ENCODE measurements around the gene VWA1.
"Not testable (repeated sequence)": the region's sequence is repeated elsewhere in the genome, so short reads cannot be mapped to it uniquely, and the experiment has no call there.

Gene VWA1

GRCh38 chr1:1402072-1402900, 33.2 kb upstream of the VWA1 start:
- POLR2A ChIA-PET = no interaction called here
- DNase-seq (ENCODE audit: low read depth, low spot score) = no peak

DNA sequence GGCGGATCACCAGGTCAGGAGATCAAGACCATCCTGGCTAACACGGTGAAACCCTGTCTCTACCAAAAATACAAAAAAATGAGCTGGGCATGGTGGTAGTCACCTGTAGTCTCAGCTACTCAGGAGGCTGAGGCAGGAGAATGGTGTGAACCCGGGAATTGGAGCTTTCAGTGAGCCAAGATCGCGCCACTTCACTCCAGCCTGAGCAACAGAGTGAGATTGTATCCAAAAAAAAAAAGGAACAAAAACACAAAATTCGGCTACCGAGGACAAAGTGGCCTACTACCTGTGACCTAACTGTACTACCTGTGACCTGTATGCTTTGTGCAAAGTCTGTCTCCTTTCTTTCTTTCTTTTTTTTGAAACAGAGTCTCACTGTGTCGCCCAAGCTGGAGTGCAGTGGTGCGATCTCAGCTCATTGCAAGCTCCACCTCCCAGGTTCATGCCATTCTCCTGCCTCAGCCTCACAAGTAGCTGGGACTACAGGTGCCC, 32.5 kb upstream of the VWA1 start:
- DNase-seq (ENCODE audit: low read depth, low spot score); H3K4me3 ChIP-seq (ENCODE audit: low read depth, low read length); POLR2A ChIA-PET: not testable (repeated sequence)
- CTCF ChIA-PET = interaction anchor here (0.9 to 5.9 kb wide), 5 partner anchors 12 to 57 kb away, joined by 3 to 66 read pairs (median 9); no protein-coding TSS in a partner anchor

More at GRCh38 chr1:1402072-1402900, 33.2 kb upstream of the VWA1 start:
- H3K4me3 ChIP-seq (ENCODE audit: low read depth, low read length) = no peak overlapping the region; the same call in 1 of the 2 replicates
- CTCF ChIA-PET = interaction anchor here (0.9 to 5.9 kb wide), 6 partner anchors 13 to 56 kb away, joined by 3 to 66 read pairs (median 6); no protein-coding TSS in a partner anchor
- TF ChIP-seq, protein P1, sequence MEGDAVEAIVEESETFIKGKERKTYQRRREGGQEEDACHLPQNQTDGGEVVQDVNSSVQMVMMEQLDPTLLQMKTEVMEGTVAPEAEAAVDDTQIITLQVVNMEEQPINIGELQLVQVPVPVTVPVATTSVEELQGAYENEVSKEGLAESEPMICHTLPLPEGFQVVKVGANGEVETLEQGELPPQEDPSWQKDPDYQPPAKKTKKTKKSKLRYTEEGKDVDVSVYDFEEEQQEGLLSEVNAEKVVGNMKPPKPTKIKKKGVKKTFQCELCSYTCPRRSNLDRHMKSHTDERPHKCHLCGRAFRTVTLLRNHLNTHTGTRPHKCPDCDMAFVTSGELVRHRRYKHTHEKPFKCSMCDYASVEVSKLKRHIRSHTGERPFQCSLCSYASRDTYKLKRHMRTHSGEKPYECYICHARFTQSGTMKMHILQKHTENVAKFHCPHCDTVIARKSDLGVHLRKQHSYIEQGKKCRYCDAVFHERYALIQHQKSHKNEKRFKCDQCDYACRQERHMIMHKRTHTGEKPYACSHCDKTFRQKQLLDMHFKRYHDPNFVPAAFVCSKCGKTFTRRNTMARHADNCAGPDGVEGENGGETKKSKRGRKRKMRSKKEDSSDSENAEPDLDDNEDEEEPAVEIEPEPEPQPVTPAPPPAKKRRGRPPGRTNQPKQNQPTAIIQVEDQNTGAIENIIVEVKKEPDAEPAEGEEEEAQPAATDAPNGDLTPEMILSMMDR (IDR thresholded peaks at IDR 0.05; ENCODE audit: insufficient read depth, low read length, missing control alignments) = peak; percentile 63

- H3K4me3 ChIP-seq (ENCODE audit: low read depth, low read length) = no peak overlapping the region
- ChIA-PET CTCF (no interaction called here), POLR2A (no interaction called here)
- DNase-seq (ENCODE audit: low read depth, low spot score) = no peak
- TF ChIP-seq, protein P1 (IDR thresholded peaks at IDR 0.05; ENCODE audit: insufficient read depth, low read length, missing control alignments) = no peak
Observed at GRCh38 chr1:1403653-1404052, 31.8 kb upstream of the VWA1 start.

DNA sequence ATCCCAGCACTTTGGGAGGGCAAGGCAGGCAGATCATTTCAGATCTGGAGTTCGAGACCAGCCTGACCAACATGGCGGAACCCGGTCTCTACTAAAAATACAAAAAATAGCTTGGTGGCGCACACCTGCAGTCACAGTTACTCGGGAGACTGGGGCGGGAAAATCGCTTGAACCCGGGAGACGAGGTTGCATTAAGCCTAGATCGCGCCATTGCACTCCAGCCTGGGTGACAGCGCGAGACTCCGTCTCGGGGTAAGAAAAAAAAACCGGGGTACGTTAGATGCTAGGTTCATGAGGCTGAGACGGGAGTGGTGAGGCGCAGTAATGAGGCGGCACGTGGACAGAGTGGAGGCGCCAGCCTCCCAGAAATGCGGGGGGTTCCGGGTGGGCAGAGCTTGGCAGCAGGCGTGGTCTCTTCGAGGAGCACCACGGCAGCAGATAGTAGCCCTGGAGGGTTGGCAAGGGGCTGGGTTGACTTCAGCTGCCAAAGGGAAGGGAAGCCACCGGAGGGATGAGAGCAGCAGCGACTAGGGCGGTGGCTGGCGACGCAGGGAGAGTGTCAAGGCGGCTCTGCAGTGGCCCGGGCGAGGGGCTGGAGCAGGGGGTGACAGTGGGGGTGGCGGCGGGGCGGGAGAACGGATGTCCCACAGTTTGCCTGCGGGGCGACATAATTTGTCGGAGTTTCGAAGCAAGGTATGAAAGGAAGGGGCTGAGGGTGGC, 29.2 kb upstream of the VWA1 start:
- H3K4me3 ChIP-seq (ENCODE audit: low read depth, low read length) = peak overlapping the region; percentile 85
- CTCF ChIA-PET = interaction anchor here (1.3 kb wide), 1 partner anchor 58 kb away, joined by 4 read pairs; no protein-coding TSS in a partner anchor
- POLR2A ChIA-PET = no interaction called here
- no peak for DNase-seq (ENCODE audit: low read depth, low spot score)
- TF ChIP-seq, protein P1 (IDR thresholded peaks at IDR 0.05; ENCODE audit: insufficient read depth, low read length, missing control alignments) = no peak

DNA sequence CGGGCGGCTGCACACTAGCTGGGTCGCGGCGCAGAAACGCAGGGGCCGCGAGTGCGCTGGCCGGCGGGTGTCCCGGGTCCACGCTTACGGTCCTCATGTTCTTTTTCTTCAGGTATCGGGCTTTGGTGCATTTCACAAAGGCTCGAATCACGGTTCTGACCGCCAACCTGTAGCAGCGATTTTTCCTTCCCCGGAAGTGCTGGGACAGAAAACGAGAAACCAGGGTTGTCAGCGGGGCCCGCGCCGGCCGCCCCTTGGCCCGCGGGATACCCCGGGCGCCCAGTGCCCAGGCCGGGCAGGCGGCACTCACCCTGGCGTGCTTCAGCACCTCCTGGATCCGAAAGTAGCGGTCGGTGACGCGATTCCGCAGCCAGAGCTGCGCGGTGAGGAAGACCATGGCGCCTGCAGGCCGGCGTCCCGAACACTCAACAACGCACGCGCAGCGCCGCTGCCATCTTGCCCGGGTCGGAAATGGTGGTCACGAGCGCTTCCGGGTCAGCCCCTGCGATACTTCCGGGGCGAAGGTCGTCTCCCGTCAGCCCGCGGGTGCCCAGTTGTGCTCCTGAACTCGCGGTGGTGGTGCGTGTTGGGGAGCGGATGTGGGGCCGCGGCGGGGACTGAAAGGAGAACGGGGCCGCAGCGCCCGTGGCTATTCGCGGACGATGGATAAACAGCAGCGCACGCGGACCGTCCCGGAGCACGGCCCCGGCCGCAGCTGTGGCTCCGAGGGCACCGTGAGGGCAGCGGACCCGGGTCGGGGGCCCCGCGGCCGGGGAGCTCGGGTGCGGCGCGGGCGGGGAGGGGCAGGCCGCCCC, 28.5 kb upstream of the VWA1 start, which contains the start of gene MRPL20:
TSS of gene MRPL20 (minus strand) at position 473 of the 815 bp plus-strand sequence. CDS start at position 397, 76 bp downstream.
- POLR2A ChIA-PET = interaction anchor here (0.9 to 1.6 kb wide), 3 partner anchors 8 to 63 kb away, joined by 3 to 11 read pairs (median 3); partner anchors contain the start of genes AURKAIP1 and CCNL2
- CTCF ChIA-PET = interaction anchor here (0.6 to 2.5 kb wide), 5 partner anchors 8 to 59 kb away, joined by 3 to 9 read pairs (median 4); partner anchors contain the start of gene CCNL2
- peak within 1 kb of the TSS; percentile 85 for H3K4me3 ChIP-seq (ENCODE audit: low read depth, low read length)
- TF ChIP-seq, protein P1 (IDR thresholded peaks at IDR 0.05; ENCODE audit: insufficient read depth, low read length, missing control alignments) = no peak
- DNase-seq (ENCODE audit: low read depth, low spot score) = peak; percentile 26

Data from AG04449 (cell line).